SK-N-SH (cell line): Measurements from ENCODE around the gene CRACR2A. TPM values are rescaled to one million over a fixed set of nuclear protein-coding genes. Genes with fewer than 3 reads are reported as not detected.

ENCODE experiments used
- CTCF ChIA-PET: fragments of 300-600, 350-600 bp; formaldehyde crosslinking; extraction: SDS; loops from one replicate; lab custom pipeline; 2021; lab: Yijun Ruan, JAX
- POLR2A ChIA-PET: fragments of 350-600 bp; sonication (Branson Sonifier 250); formaldehyde crosslinking; extraction: SDS; loops from one replicate; lab custom pipeline; 2020; ENCODE audit warnings: antibody characterized with exemption, inconsistent platforms; lab: Yijun Ruan, JAX
- DNase-seq: peaks from one replicate; pipeline ENCODE4 v3.0.0; 2012
- H2AFZ ChIP-seq: fragments of 200-600 bp; sonication (generic); 2 replicates; pipeline ENCODE4 v1.8.1; 2016; ENCODE audit warnings: antibody characterized with exemption, mild to moderate bottlenecking, low read depth
- H3F3A ChIP-seq: fragments of 200-600 bp; sonication (generic); replicated peaks from 2 replicates; pipeline ENCODE3; 2016; ENCODE audit warnings: antibody characterized with exemption, mild to moderate bottlenecking; ENCODE audit not compliant: insufficient read depth
- H3K27ac ChIP-seq, 2 experiments: fragments of 200-500 bp in 1 of 2; fragments of 200-600 bp in 1 of 2; sonication (Bioruptor generic) in 1 of 2; sonication (generic), shearing (Covaris generic) in 1 of 2; 2 replicates each; pipeline versions ENCODE4 v1.5.1 to v1.6.1; 2014 to 2016; ENCODE audit warnings: low read depth in 2 of 2, inconsistent platforms in 1 of 2, low read length in 1 of 2, mild to moderate bottlenecking in 1 of 2, mixed read lengths in 1 of 2
- H3K27me3 ChIP-seq: fragments of 200-600 bp; sonication (generic), shearing (Covaris generic); 2 replicates; pipeline ENCODE4 v1.6.1; 2016; ENCODE audit warnings: mixed run types; ENCODE audit not compliant: insufficient read depth
- H3K36me3 ChIP-seq, 2 experiments: fragments of 200-500 bp in 1 of 2; fragments of 200-600 bp in 1 of 2; sonication (Bioruptor generic) in 1 of 2; sonication (generic) in 1 of 2; replicated peaks in 1 of 2; 2 replicates each; pipeline versions ENCODE3 to v1.5.1; 2014 to 2016; ENCODE audit warnings: low read length in 1 of 2, mild to moderate bottlenecking in 1 of 2; ENCODE audit not compliant: insufficient read depth in 2 of 2, control insufficient read depth in 1 of 2
- H3K4me1 ChIP-seq, 2 experiments: fragments of 200-500 bp in 1 of 2; fragments of 200-600 bp in 1 of 2; sonication (Bioruptor generic) in 1 of 2; sonication (generic), shearing (Covaris generic) in 1 of 2; 2 replicates each; pipeline versions ENCODE4 v1.5.1 to v1.6.1; 2014 to 2016; ENCODE audit warnings: low read depth in 1 of 2, low read length in 1 of 2, mixed run types in 1 of 2; ENCODE audit not compliant: insufficient read depth in 2 of 2, control insufficient read depth in 1 of 2
- H3K4me2 ChIP-seq: fragments of 200-600 bp; sonication (generic), shearing (Covaris generic); 2 replicates; pipeline ENCODE4 v1.6.1; 2017; ENCODE audit warnings: mixed run types
- H3K4me3 ChIP-seq, 2 experiments: fragments of 200-500 bp in 1 of 2; fragments of 200-600 bp in 1 of 2; sonication (Bioruptor generic) in 1 of 2; sonication (generic), shearing (Covaris generic) in 1 of 2; 2 replicates each; pipeline versions ENCODE4 v1.5.1 to v1.8.1; 2014 to 2016; ENCODE audit warnings: low read depth in 2 of 2, inconsistent platforms in 1 of 2, low read length in 1 of 2, mild to moderate bottlenecking in 1 of 2, mixed read lengths in 1 of 2, moderate library complexity in 1 of 2
- H3K79me2 ChIP-seq: fragments of 200-600 bp; sonication (generic); 2 replicates; pipeline ENCODE4 v1.8.1; 2017; ENCODE audit warnings: mild to moderate bottlenecking; ENCODE audit not compliant: insufficient read depth
- H3K9ac ChIP-seq: fragments of 200-600 bp; sonication (generic); 2 replicates; pipeline ENCODE4 v1.6.1; 2017; ENCODE audit warnings: mixed run types
- H3K9me2 ChIP-seq: fragments of 200-600 bp; sonication (generic); 2 replicates; pipeline ENCODE4 v1.6.1; 2017; ENCODE audit warnings: mixed run types
- H3K9me3 ChIP-seq: fragments of 200-600 bp; sonication (generic); 2 replicates; pipeline ENCODE4 v1.6.1; 2017; ENCODE audit warnings: mixed run types, mild to moderate bottlenecking, moderate library complexity
- H4K20me1 ChIP-seq: fragments of 200-600 bp; sonication (generic); 2 replicates; pipeline ENCODE4 v1.6.1; 2017; ENCODE audit warnings: mild to moderate bottlenecking, mixed run types; ENCODE audit not compliant: insufficient read depth
- CHD2 ChIP-seq: fragments of 150-350 bp; IDR thresholded peaks from 2 replicates; pipeline ENCODE4 v1.6.1; 2018; ENCODE audit warnings: low read length; ENCODE audit not compliant: partially characterized antibody
- CTCF ChIP-seq: fragments of 200-600 bp; sonication (generic); IDR thresholded peaks from 2 replicates; pipeline ENCODE4 v1.6.1; 2017; ENCODE audit warnings: antibody characterized with exemption, mild to moderate bottlenecking, moderate library complexity
- EP300 ChIP-seq, 2 experiments: IDR thresholded peaks; 2 replicates each; pipeline versions ENCODE4 v1.4.0 to v1.6.1; 2012; ENCODE audit warnings: borderline replicate concordance in 1 of 2, low read depth in 1 of 2, low read length in 1 of 2
- EZH2phosphoT487 ChIP-seq: fragments of 200-600 bp; sonication (generic); IDR thresholded peaks from 2 replicates; pipeline ENCODE4 v1.6.1; 2017; ENCODE audit warnings: low read depth, mixed run types, mild to moderate bottlenecking, antibody characterized with exemption, moderate library complexity, borderline replicate concordance
- FOSL2 ChIP-seq: IDR thresholded peaks from 2 replicates; pipeline ENCODE4 v1.4.0; 2012; ENCODE audit warnings: low read depth, mild to moderate bottlenecking, moderate library complexity, borderline replicate concordance
- FOXJ3 ChIP-seq: sonication (generic); formaldehyde crosslinking; IDR thresholded peaks from 2 replicates; pipeline ENCODE4 v1.5.1; 2020; ENCODE audit warnings: mild to moderate bottlenecking, missing genetic modification reagents
- GABPA ChIP-seq: IDR thresholded peaks from 2 replicates; pipeline ENCODE4 v1.4.0; 2012; ENCODE audit warnings: low read depth, mild to moderate bottlenecking
- IRF3 ChIP-seq: fragments of 150-350 bp; IDR thresholded peaks from 2 replicates; pipeline ENCODE4 v1.6.1; 2016; ENCODE audit warnings: mild to moderate bottlenecking, low read depth, low read length
- MEF2A ChIP-seq: IDR thresholded peaks from 2 replicates; pipeline ENCODE4 v1.4.0; 2012; ENCODE audit warnings: low read depth, borderline replicate concordance
- MXI1 ChIP-seq: IDR thresholded peaks from 2 replicates; pipeline ENCODE4 v1.6.1; 2012; ENCODE audit warnings: mild to moderate bottlenecking, low read depth, low read length, improper control_type of control experiment
- NRF1 ChIP-seq: IDR thresholded peaks from 2 replicates; pipeline ENCODE4 v1.6.1; 2012; ENCODE audit warnings: low read depth, mild to moderate bottlenecking, low read length
- RAD21 ChIP-seq: IDR thresholded peaks from 2 replicates; pipeline ENCODE4 v1.6.1; 2012; ENCODE audit warnings: mild to moderate bottlenecking, low read length
- REST ChIP-seq: IDR thresholded peaks from 2 replicates; pipeline ENCODE4 v1.6.1; 2012; ENCODE audit warnings: mild to moderate bottlenecking, low read depth, low read length, moderate library complexity
- RFX5 ChIP-seq: IDR thresholded peaks from 2 replicates; pipeline ENCODE4 v1.6.1; 2012; ENCODE audit warnings: mild to moderate bottlenecking, improper control_type of control experiment, low read length
- SMC3 ChIP-seq: IDR thresholded peaks from 2 replicates; pipeline ENCODE4 v1.6.1; 2012; ENCODE audit warnings: low read depth, low read length, improper control_type of control experiment
- TCF12 ChIP-seq: IDR thresholded peaks from 2 replicates; pipeline ENCODE4 v1.4.0; 2012
- USF2 ChIP-seq: fragments of 150-350 bp; IDR thresholded peaks from 2 replicates; pipeline ENCODE4 v1.6.1; 2017; ENCODE audit warnings: antibody characterized with exemption, low read length, low read depth, borderline replicate concordance
- YY1 ChIP-seq: IDR thresholded peaks from 2 replicates; pipeline ENCODE4 v1.4.0; 2012; ENCODE audit warnings: low read depth, mild to moderate bottlenecking
- ZBTB33 ChIP-seq: IDR thresholded peaks from 2 replicates; pipeline ENCODE4 v1.4.0; 2012; ENCODE audit warnings: low read depth, borderline replicate concordance
- WGBS: methylation state at CpG from one replicate; pipeline ENCODE4 v1.1.6; 2017; ENCODE audit warnings: low lambda C conversion rate; 5-methylcytosine and 5-hydroxymethylcytosine counted together
- polyA plus RNA-seq, 3 experiments: library from polyadenylated mRNA; depleted of rRNA; stranded (reverse); fragments of >200 nt; gene quantifications; 2 replicates each; pipeline ENCODE4 v1.2.3, GENCODE V29; 2012

Gene CRACR2A
- polyA plus RNA-seq, 1 of the 3 experiments (the other 2 are of a cell fraction): 0.12 TPM

GRCh38 chr12:3628629-3629028 is 124.3 kb downstream of the CRACR2A start (continued):
- TF ChIP-seq CTCF: 0 out of 2 replicates have a peak, but pooled peaks have one; percentile 17
- no peak for TF ChIP-seq MEF2A
- TF ChIP-seq RAD21: peak; percentile 33
- TF ChIP-seq CHD2: no peak
- TF ChIP-seq RFX5: no peak
- no peak for TF ChIP-seq IRF3
- TF ChIP-seq SMC3: 0 out of 2 replicates have a peak, but pooled peaks have one; percentile 10

- Histone ChIP-seq H4K20me1 (no peaks in the 10 kb centered on the region), H3K36me3 (no peaks in the 10 kb centered on the region), H3K4me1 (peaks cover 0 to 24% of the 10 kb centered on the region in 2 experiments; a peak in 1 of 4 replicates), H3K9me3 (no peaks in the 10 kb centered on the region), H3K27ac (no peak overlapping the region), H3K9ac (no peak overlapping the region), H3K4me2 (no peak overlapping the region), H3K9me2 (no peaks in the 10 kb centered on the region), H2AFZ (no peak overlapping the region), H3K79me2 (no peaks in the 10 kb centered on the region), H3K27me3 (no peaks in the 10 kb centered on the region; the same call in 1 of the 2 replicates), H3F3A (no peaks in the 10 kb centered on the region), H3K4me3 (no peak overlapping the region)
- WGBS: 79% methylated on average over 16 of the region's 16 CpGs
- ChIA-PET POLR2A (no interaction called here), CTCF (interaction anchor here (0.7 to 2.2 kb wide), 2 partner anchors 11 to 327 kb away, joined by 3 to 8 read pairs; no protein-coding TSS in a partner anchor)
- no peak for TF ChIP-seq GABPA
- TF ChIP-seq USF2: no peak
- TF ChIP-seq EZH2phosphoT487: no peak
- TF ChIP-seq EP300 (IDR thresholded peaks at IDR 0.05; ENCODE audit: borderline replicate concordance in 1 of 2, low read depth in 1 of 2, low read length in 1 of 2): no peak
- TF ChIP-seq TCF12: no peak
- no peak for TF ChIP-seq IRF3
- TF ChIP-seq MXI1: no peak
- no peak for TF ChIP-seq REST
- no peak for TF ChIP-seq YY1
- TF ChIP-seq FOXJ3: no peak
- no peak for TF ChIP-seq NRF1
- no peak for TF ChIP-seq SMC3
- TF ChIP-seq ZBTB33: no peak
- TF ChIP-seq FOSL2: no peak
- no peak for DNase-seq
Observed at GRCh38 chr12:3627336-3627735, 125.6 kb downstream of the CRACR2A start.
